HEK293 (cell line): ENCODE data around the gene NAP1L4.

Source experiments
- CTCF ChIA-PET: fragments of 350-600 bp; formaldehyde crosslinking; extraction: SDS; loops from one replicate; lab custom pipeline; 2021; ENCODE audit warnings: antibody characterized with exemption; lab: Yijun Ruan, JAX
- POLR2A ChIA-PET: fragments of 300-600 bp; formaldehyde crosslinking; extraction: SDS; loops from one replicate; lab custom pipeline; 2020; ENCODE audit warnings: antibody characterized with exemption, inconsistent platforms; lab: Yijun Ruan, JAX
- H3K27ac ChIP-seq: fragments of 200-500 bp; sonication (Bioruptor generic); 2 replicates; pipeline ENCODE4 v1.5.1; 2014; ENCODE audit warnings: low read depth, low read length, control low read depth, inconsistent platforms; ENCODE audit errors: extremely low read depth
- H3K36me3 ChIP-seq, 2 experiments: fragments of 200-500 bp in 1 of 2; sonication (Bioruptor generic) in 1 of 2; 1 replicate in 1 of 2; 2 replicates in 1 of 2; pipeline ENCODE4 v1.5.1; 2014 to 2017; ENCODE audit warnings: inconsistent platforms in 2 of 2, low read length in 2 of 2; ENCODE audit not compliant: control insufficient read depth in 2 of 2, insufficient read depth in 1 of 2
- H3K4me1 ChIP-seq: fragments of 200-500 bp; sonication (Bioruptor generic); 2 replicates; pipeline ENCODE4 v1.5.1; 2014; ENCODE audit warnings: mild to moderate bottlenecking, low read length, inconsistent platforms; ENCODE audit not compliant: control insufficient read depth, insufficient read depth
- H3K4me3 ChIP-seq: 2 replicates; pipeline ENCODE4 v1.5.1; 2011; ENCODE audit warnings: low read depth, mild to moderate bottlenecking, control low read depth, low read length, moderate library complexity
- H3K9me3 ChIP-seq: fragments of 200-500 bp; sonication (Bioruptor generic); 2 replicates; pipeline ENCODE4 v1.5.1; 2014; ENCODE audit warnings: low read depth, low read length, inconsistent platforms; ENCODE audit not compliant: control insufficient read depth, insufficient read depth
- CTCF ChIP-seq: fragments of 450-650 bp; formaldehyde crosslinking; IDR thresholded peaks from 2 replicates; pipeline ENCODE4 v1.5.1; 2016; ENCODE audit warnings: missing biosample characterization, missing genetic modification characterization
- EGR2 ChIP-seq: fragments of 450-650 bp; formaldehyde crosslinking; IDR thresholded peaks from 2 replicates; pipeline ENCODE4 v1.5.1; 2016; ENCODE audit warnings: low read depth, missing biosample characterization, missing genetic modification characterization
- KLF16 ChIP-seq: fragments of 450-650 bp; formaldehyde crosslinking; IDR thresholded peaks from 2 replicates; pipeline ENCODE4 v1.5.1; 2017; ENCODE audit warnings: missing biosample characterization, missing genetic modification characterization
- KLF7 ChIP-seq: fragments of 450-650 bp; formaldehyde crosslinking; IDR thresholded peaks from 2 replicates; pipeline ENCODE4 v1.5.1; 2016; ENCODE audit warnings: missing biosample characterization, missing genetic modification characterization, borderline replicate concordance
- KLF9 ChIP-seq: fragments of 450-650 bp; formaldehyde crosslinking; IDR thresholded peaks from 2 replicates; pipeline ENCODE4 v1.5.1; 2016; ENCODE audit warnings: missing biosample characterization, missing genetic modification characterization, low read depth
- SP2 ChIP-seq: fragments of 450-650 bp; formaldehyde crosslinking; IDR thresholded peaks from 2 replicates; pipeline ENCODE4 v1.5.1; 2016; ENCODE audit warnings: missing biosample characterization, missing genetic modification characterization
- WT1 ChIP-seq: fragments of 450-650 bp; formaldehyde crosslinking; IDR thresholded peaks from 2 replicates; pipeline ENCODE4 v1.5.1; 2016; ENCODE audit warnings: missing biosample characterization, missing genetic modification characterization
- ZBTB44 ChIP-seq: fragments of 450-650 bp; IDR thresholded peaks from 2 replicates; pipeline ENCODE4 v1.5.1; 2018; ENCODE audit warnings: missing biosample characterization, mild to moderate bottlenecking, missing genetic modification characterization
- ZBTB8A ChIP-seq: fragments of 450-650 bp; formaldehyde crosslinking; IDR thresholded peaks from 2 replicates; pipeline ENCODE4 v1.5.1; 2016; ENCODE audit warnings: missing biosample characterization, missing genetic modification characterization
- ZEB2 ChIP-seq: fragments of 450-650 bp; formaldehyde crosslinking; IDR thresholded peaks from 2 replicates; pipeline ENCODE4 v1.5.1; 2016; ENCODE audit warnings: missing biosample characterization, missing genetic modification characterization
- ZFP69B ChIP-seq: fragments of 450-650 bp; formaldehyde crosslinking; IDR thresholded peaks from 2 replicates; pipeline ENCODE4 v1.5.1; 2016; ENCODE audit warnings: missing biosample characterization, missing genetic modification characterization
- ZNF155 ChIP-seq: fragments of 450-650 bp; formaldehyde crosslinking; IDR thresholded peaks from 2 replicates; pipeline ENCODE4 v1.5.1; 2016; ENCODE audit warnings: missing biosample characterization, missing genetic modification characterization
- ZNF175 ChIP-seq: fragments of 450-650 bp; formaldehyde crosslinking; IDR thresholded peaks from 2 replicates; pipeline ENCODE4 v1.5.1; 2016; ENCODE audit warnings: missing biosample characterization, missing genetic modification characterization
- ZNF221 ChIP-seq: fragments of 450-650 bp; formaldehyde crosslinking; IDR thresholded peaks from 2 replicates; pipeline ENCODE4 v1.5.1; 2017; ENCODE audit warnings: missing biosample characterization, missing genetic modification characterization, borderline replicate concordance
- ZNF24 ChIP-seq: fragments of 450-650 bp; formaldehyde crosslinking; IDR thresholded peaks from 2 replicates; pipeline ENCODE4 v1.5.1; 2016; ENCODE audit warnings: missing biosample characterization, missing genetic modification characterization
- ZNF433 ChIP-seq: fragments of 450-650 bp; formaldehyde crosslinking; IDR thresholded peaks from 2 replicates; pipeline ENCODE4 v1.5.1; 2016; ENCODE audit warnings: missing biosample characterization, missing genetic modification characterization, low read depth
- ZNF501 ChIP-seq: fragments of 450-650 bp; formaldehyde crosslinking; IDR thresholded peaks from 2 replicates; pipeline ENCODE4 v1.5.1; 2016; ENCODE audit warnings: missing biosample characterization, missing genetic modification characterization
- ZNF664 ChIP-seq: fragments of 450-650 bp; formaldehyde crosslinking; IDR thresholded peaks from 2 replicates; pipeline ENCODE4 v1.5.1; 2016; ENCODE audit warnings: missing biosample characterization, missing genetic modification characterization
- ZNF747 ChIP-seq: fragments of 450-650 bp; formaldehyde crosslinking; IDR thresholded peaks from 2 replicates; pipeline ENCODE4 v1.5.1; 2016; ENCODE audit warnings: missing biosample characterization, missing genetic modification characterization
- ZNF776 ChIP-seq: fragments of 450-650 bp; formaldehyde crosslinking; IDR thresholded peaks from 2 replicates; pipeline ENCODE4 v1.5.0; 2017; ENCODE audit warnings: missing biosample characterization, missing genetic modification characterization, borderline replicate concordance
- ZSCAN18 ChIP-seq: fragments of 450-650 bp; formaldehyde crosslinking; IDR thresholded peaks from 2 replicates; pipeline ENCODE4 v1.5.1; 2016; ENCODE audit warnings: missing biosample characterization, missing genetic modification characterization

The NAP1L4 gene

GRCh38 chr11:2921261-2921660 is 70.9 kb downstream of the NAP1L4 start (continued):
- TF ChIP-seq EGR2: no peak
- TF ChIP-seq ZNF747 (tag by site-specific recombination): no peak
- TF ChIP-seq ZNF221 (tag by site-specific recombination): no peak
- no peak for TF ChIP-seq ZNF433 (tag by site-specific recombination)
- no peak for TF ChIP-seq ZNF501 (tag by site-specific recombination)
- TF ChIP-seq KLF16 (tag by site-specific recombination): no peak

- TF ChIP-seq ZNF24 (no peak), CTCF (tag by site-specific recombination) (no peak), KLF16 (tag by site-specific recombination) (no peak), ZBTB44 (no peak), WT1 (no peak), ZNF776 (no peak), ZNF664 (tag by site-specific recombination) (no peak), ZFP69B (no peak), KLF7 (tag by site-specific recombination) (no peak), ZNF155 (tag by site-specific recombination) (no peak), KLF9 (no peak), ZSCAN18 (tag by site-specific recombination) (no peak), ZNF175 (no peak), ZBTB8A (no peak)
- ChIA-PET CTCF (interaction anchor here (0.5 to 0.7 kb wide), 5 partner anchors 9 to 633 kb away, joined by 3 to 4 read pairs (median 4); no protein-coding TSS in a partner anchor), POLR2A (interaction anchor here (0.7 to 1.1 kb wide), 3 partner anchors 9 to 22 kb away, joined by 3 to 5 read pairs (median 4); partner anchors contain the start of gene PHLDA2)
- no peak overlapping the region for H3K4me3 ChIP-seq
- no peaks in the 10 kb centered on the region for H3K4me1 ChIP-seq
- no peaks in the 10 kb centered on the region for H3K36me3 ChIP-seq
- no peak overlapping the region for H3K27ac ChIP-seq
- no peaks in the 10 kb centered on the region for H3K9me3 ChIP-seq
Observed at GRCh38 chr11:2920343-2920742, 71.8 kb downstream of the NAP1L4 start.

GRCh38 chr11:2919837-2920236 is 72.3 kb downstream of the NAP1L4 start:
- H3K4me3 ChIP-seq: no peak overlapping the region
- no peaks in the 10 kb centered on the region for H3K36me3 ChIP-seq
- TF ChIP-seq SP2 (tag by site-specific recombination): no peak
- TF ChIP-seq ZEB2 (tag by site-specific recombination): no peak
- CTCF ChIA-PET: interaction anchor here (0.6 kb wide), 3 partner anchors 10 to 632 kb away, joined by 4 read pairs; no protein-coding TSS in a partner anchor
- H3K4me1 ChIP-seq: no peaks in the 10 kb centered on the region
- POLR2A ChIA-PET: interaction anchor here (0.7 to 1.1 kb wide), 2 partner anchors 9 to 474 kb away, joined by 5 to 9 read pairs; partner anchors contain the start of gene PHLDA2
- no peaks in the 10 kb centered on the region for H3K9me3 ChIP-seq
- no peak overlapping the region for H3K27ac ChIP-seq
